ENCODE data around the gene MAP3K21. TPM values are rescaled to one million over a fixed set of nuclear protein-coding genes. Genes with fewer than 3 reads are reported as not detected.
A peak's percentile ranks its signal among the peaks of the same experiment; 100 is the strongest.

Gene MAP3K21
- total and polyA plus RNA-seq, 8 donors, result 4.8 to 58.5 (median 16.1) TPM

DNA sequence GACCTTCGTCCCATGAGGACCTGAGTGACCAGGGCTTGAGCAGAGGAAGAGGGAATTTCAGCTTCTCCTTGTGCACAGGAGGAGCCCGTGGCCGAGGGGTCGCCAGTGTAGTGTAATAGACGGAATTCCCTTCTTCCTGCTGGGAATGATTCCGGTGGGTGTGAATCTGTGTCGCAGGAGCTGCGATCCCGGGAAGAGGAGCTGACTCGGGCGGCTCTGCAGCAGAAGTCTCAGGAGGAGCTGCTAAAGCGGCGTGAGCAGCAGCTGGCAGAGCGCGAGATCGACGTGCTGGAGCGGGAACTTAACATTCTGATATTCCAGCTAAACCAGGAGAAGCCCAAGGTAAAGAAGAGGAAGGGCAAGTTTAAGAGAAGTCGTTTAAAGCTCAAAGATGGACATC lies 34.4 kb downstream of the MAP3K21 start:
- Histone ChIP-seq H3K27me3 (no peaks in the 10 kb centered on the region), H3K27ac (no peak overlapping the region), H3K36me3 (no peaks in the 10 kb centered on the region), H3K4me3 (no peak overlapping the region), H3K9me3 (no peaks in the 10 kb centered on the region), H3K4me1 (peaks cover 1 to 30% (median 15%) of the 10 kb centered on the region in 4 donors)
- TF ChIP-seq POLR2AphosphoS5 (IDR thresholded peaks at IDR 0.05), result no peak
- TF ChIP-seq EP300 (IDR thresholded peaks at IDR 0.05), result no peak
- TF ChIP-seq, protein P1, sequence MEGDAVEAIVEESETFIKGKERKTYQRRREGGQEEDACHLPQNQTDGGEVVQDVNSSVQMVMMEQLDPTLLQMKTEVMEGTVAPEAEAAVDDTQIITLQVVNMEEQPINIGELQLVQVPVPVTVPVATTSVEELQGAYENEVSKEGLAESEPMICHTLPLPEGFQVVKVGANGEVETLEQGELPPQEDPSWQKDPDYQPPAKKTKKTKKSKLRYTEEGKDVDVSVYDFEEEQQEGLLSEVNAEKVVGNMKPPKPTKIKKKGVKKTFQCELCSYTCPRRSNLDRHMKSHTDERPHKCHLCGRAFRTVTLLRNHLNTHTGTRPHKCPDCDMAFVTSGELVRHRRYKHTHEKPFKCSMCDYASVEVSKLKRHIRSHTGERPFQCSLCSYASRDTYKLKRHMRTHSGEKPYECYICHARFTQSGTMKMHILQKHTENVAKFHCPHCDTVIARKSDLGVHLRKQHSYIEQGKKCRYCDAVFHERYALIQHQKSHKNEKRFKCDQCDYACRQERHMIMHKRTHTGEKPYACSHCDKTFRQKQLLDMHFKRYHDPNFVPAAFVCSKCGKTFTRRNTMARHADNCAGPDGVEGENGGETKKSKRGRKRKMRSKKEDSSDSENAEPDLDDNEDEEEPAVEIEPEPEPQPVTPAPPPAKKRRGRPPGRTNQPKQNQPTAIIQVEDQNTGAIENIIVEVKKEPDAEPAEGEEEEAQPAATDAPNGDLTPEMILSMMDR (IDR thresholded peaks at IDR 0.05), result no peak
- TF ChIP-seq POLR2A (IDR thresholded peaks at IDR 0.05), result no peak
- WGBS, 5 donors, result 73 to 84% (median 76%) methylated on average over 15 to 19 of the region's 19 CpGs
- intact Hi-C loops (cut with DNase I; ENCODE audit: low total_unique reads), result no loop called here
- DNase-seq, result peak in 1 of 2 donors; percentile 23

GRCh38 chr1:233362743-233363142 lies 35.2 kb downstream of the MAP3K21 start:
- H3K27me3 ChIP-seq, result no peaks in the 10 kb centered on the region
- no peaks in the 10 kb centered on the region for H3K36me3 ChIP-seq
- intact Hi-C loops (cut with DNase I; ENCODE audit: low total_unique reads), result no loop called here
- TF ChIP-seq, protein P1 (IDR thresholded peaks at IDR 0.05), result no peak
- no peak for TF ChIP-seq POLR2AphosphoS5 (IDR thresholded peaks at IDR 0.05)
- no peak for TF ChIP-seq POLR2A (IDR thresholded peaks at IDR 0.05)
- no peak for TF ChIP-seq EP300 (IDR thresholded peaks at IDR 0.05)
- DNase-seq, result no peak
- no peaks in the 10 kb centered on the region for H3K9me3 ChIP-seq
- no peak overlapping the region for H3K27ac ChIP-seq
- H3K4me1 ChIP-seq, result peaks cover 8 to 32% (median 22%) of the 10 kb centered on the region in 4 donors
- 92 to 97% (median 96%) methylated on average over 1 of the region's 1 CpG for WGBS, 5 donors
- no peak overlapping the region for H3K4me3 ChIP-seq

GRCh38 chr1:233364026-233364425 lies 36.5 kb downstream of the MAP3K21 start:
- Histone ChIP-seq H3K27me3 (no peaks in the 10 kb centered on the region), H3K27ac (no peak overlapping the region), H3K9me3 (no peaks in the 10 kb centered on the region), H3K36me3 (no peaks in the 10 kb centered on the region), H3K4me1 (peaks cover 8 to 37% (median 23%) of the 10 kb centered on the region in 4 donors), H3K4me3 (no peak overlapping the region)
- no peak for DNase-seq
- TF ChIP-seq, protein P1 (IDR thresholded peaks at IDR 0.05), result no peak
- no peak for TF ChIP-seq EP300 (IDR thresholded peaks at IDR 0.05)
- TF ChIP-seq POLR2AphosphoS5 (IDR thresholded peaks at IDR 0.05), result no peak
- no peak for TF ChIP-seq POLR2A (IDR thresholded peaks at IDR 0.05)
- 60 to 75% (median 70%) methylated on average over 1 of the region's 1 CpG for WGBS, 5 donors
- intact Hi-C loops (cut with DNase I; ENCODE audit: low total_unique reads), result no loop called here

- intact Hi-C loops (cut with DNase I; ENCODE audit: low total_unique reads), result no loop called here
- no peaks in the 10 kb centered on the region for H3K36me3 ChIP-seq
- no peak overlapping the region for H3K27ac ChIP-seq
- no peak overlapping the region for H3K4me3 ChIP-seq
- peaks cover 8 to 30% (median 22%) of the 10 kb centered on the region in 4 donors for H3K4me1 ChIP-seq
- DNase-seq, result peak in 1 of 2 donors; percentile 22
- no peaks in the 10 kb centered on the region for H3K9me3 ChIP-seq
- TF ChIP-seq, protein P1 (IDR thresholded peaks at IDR 0.05), result peak in 5 of 7 experiments; percentile 41 to 68 (median 61)
- no peak for TF ChIP-seq POLR2AphosphoS5 (IDR thresholded peaks at IDR 0.05)
- no peaks in the 10 kb centered on the region for H3K27me3 ChIP-seq
- WGBS, 5 donors, result 74 to 85% (median 80%) methylated on average over 5 of the region's 5 CpGs
Measured at GRCh38 chr1:233364695-233365539, 37.4 kb downstream of the MAP3K21 start.

Measured in stomach (tissue), 9 donors.